ENCODE measurements around the gene LCN10.

The LCN10 gene

DNA sequence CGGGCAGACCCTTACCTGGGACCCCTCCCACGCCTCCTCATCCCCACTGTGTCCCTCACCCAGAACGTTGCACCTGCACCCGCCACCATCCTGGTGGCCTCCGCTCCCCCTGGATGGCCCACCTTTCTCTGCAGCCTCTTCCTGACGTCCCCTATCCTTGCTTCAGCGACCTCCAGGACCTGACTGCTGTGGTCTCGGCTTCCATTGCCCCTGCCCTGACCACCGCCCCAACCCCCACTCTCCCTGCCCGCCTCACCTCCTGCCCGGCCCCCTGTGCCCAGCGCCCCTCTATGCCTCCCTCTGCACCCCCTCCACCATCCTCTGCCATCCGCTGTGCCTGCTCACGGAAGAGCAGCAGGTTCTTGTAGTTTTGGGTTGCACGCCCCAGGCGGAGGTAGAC, 2.2 kb downstream of the LCN10 start:
- no peak for DNase-seq (ENCODE audit: low read depth in 1 of 2, low spot score in 1 of 2)

DNA sequence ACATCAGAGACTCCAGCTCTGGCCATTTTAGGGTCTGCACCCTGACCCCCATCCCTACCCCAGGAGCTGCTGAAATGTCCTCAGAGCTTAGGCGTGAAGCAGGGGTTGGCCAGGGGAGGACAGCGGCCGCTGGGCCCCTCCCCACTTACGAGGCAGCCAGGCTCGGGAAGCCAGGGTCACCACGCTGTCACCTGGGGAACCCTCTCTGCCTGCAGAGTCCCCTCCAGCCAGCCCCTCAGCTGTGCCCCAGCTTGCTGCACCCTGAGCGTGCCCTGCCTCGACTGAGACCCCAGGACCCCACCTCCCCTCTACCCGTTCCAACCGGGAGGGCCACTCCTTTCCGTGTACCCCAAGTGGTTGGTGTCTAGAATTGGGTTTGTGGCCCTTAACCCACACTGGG, 2.7 kb downstream of the LCN10 start:
- no peak for DNase-seq (ENCODE audit: low read depth in 1 of 2, low spot score in 1 of 2)

GRCh38 chr9:136739509-136739908, 3.2 kb downstream of the LCN10 start:
- no peak for DNase-seq (ENCODE audit: low read depth in 1 of 2, low spot score in 1 of 2)

DNA sequence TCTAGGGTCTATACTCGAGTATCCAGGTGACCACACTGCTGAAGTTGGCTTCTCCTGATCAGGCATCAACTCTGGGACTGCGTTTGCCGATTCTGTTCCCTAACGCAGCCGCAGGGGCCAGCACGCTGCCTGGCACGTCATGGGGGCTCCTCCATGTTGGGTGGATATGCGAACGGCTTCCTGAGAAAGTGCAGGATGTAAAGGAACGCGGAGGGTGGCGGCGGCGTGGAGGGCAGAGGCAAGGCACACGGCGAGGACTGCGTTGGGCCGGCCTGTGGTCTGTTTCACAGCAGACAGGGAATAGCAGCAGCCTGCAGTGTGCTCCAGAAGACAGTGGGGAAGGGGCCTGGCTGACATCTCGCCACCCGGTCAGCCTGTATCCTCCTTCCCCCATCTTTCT, 3.8 kb downstream of the LCN10 start:
- DNase-seq (ENCODE audit: low read depth in 1 of 2, low spot score in 1 of 2), result no peak

GRCh38 chr9:136735812-136736480, 6.8 kb downstream of the LCN10 start:
- no peak for DNase-seq (ENCODE audit: low read depth in 1 of 2, low spot score in 1 of 2)

DNA sequence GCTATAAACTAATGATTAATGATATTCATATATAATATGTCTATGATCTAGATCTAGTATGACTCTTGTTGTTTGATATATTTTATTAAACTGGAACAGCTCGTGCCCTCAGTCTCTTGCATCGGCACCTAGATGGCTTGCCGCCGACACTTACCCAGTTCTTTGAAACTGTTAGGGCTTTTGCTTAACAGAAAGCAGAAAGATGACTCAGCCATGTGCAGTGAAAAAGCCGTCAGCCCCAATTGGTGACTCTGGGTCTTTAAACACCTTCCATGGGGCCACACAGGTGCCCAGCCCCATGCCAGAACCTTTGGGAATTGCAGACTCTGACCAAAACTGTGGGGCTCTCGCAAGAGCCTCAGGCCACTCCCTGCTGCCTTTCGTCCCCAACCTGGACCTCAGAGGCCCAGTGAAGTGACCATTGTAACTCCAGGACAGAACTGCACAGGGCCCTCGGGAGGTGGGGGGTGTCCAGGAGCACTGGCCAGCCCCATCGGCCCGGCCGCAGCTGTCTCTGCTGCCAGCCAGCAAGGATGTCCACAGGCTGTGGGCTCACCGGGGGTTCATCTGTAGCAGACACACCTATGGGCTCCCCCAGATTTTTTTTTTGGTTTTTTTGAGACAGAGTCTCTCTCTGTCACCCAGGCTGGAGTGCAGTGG, 7.8 kb downstream of the LCN10 start:
- DNase-seq (ENCODE audit: low read depth in 1 of 2, low spot score in 1 of 2), result no peak

DNA sequence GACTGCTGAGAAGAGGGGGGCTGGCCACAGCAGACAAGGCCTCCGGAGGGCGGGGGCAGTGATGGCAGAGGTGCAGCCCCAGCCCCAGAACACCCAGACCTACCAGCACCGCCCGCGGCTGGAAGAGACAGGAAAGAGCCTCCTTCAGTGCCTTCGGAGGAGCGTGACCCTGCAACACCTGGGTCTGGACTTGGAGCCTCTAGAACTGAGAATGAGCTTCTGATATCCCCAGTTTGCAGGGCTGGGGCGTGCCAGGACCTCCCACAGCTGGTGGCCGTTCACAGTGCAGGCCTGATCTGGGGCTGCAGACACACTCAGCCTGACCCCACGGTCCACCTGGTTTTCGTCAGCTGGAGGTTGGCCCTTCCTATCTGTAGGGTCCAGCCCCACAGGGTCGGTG, 9.1 kb downstream of the LCN10 start:
- DNase-seq (ENCODE audit: low read depth in 1 of 2, low spot score in 1 of 2), result no peak

GRCh38 chr9:136732444-136733178, 10.1 kb downstream of the LCN10 start:
- no peak for DNase-seq (ENCODE audit: low read depth in 1 of 2, low spot score in 1 of 2)

DNA sequence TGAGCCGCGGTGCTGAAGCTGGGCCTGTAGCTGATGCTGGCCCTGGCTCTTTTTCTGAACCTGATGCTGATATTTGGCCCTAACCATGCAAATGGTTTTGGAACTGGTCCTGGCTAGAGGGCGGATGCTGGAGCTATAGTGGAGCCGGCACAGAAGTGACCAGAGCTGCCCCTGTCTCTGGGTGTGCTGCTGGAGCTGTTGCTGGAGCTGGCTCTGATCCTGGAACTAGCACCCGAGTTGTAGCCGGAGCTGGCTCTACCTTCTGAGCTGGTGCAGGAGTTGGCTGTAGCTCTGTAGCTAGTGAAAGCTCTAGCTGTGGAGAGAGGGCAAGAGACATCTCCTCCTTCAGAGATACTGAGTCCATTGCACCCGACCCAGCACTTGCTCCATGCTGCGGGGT, 12.8 kb downstream of the LCN10 start:
- DNase-seq (ENCODE audit: low read depth in 1 of 2, low spot score in 1 of 2), result no peak

GRCh38 chr9:136729144-136729543, 13.6 kb downstream of the LCN10 start:
- no peak for DNase-seq (ENCODE audit: low read depth in 1 of 2, low spot score in 1 of 2)

GRCh38 chr9:136728548-136729123, 14.1 kb downstream of the LCN10 start:
- no peak for DNase-seq (ENCODE audit: low read depth in 1 of 2, low spot score in 1 of 2)

- DNase-seq (ENCODE audit: low read depth in 1 of 2, low spot score in 1 of 2), result peak; percentile 89 to 94
Measured at GRCh38 chr9:136728080-136728547, 14.6 kb downstream of the LCN10 start.

GRCh38 chr9:136726631-136727191, 16.0 kb downstream of the LCN10 start:
- no peak for DNase-seq (ENCODE audit: low read depth in 1 of 2, low spot score in 1 of 2)

- DNase-seq (ENCODE audit: low read depth in 1 of 2, low spot score in 1 of 2), result no peak
Measured at GRCh38 chr9:136726118-136726517, 16.6 kb downstream of the LCN10 start.

- no peak for DNase-seq (ENCODE audit: low read depth in 1 of 2, low spot score in 1 of 2)
Measured at GRCh38 chr9:136725612-136726011, 17.1 kb downstream of the LCN10 start.

- DNase-seq (ENCODE audit: low read depth in 1 of 2, low spot score in 1 of 2), result no peak
Measured at GRCh38 chr9:136724772-136725171, 18.0 kb downstream of the LCN10 start.

DNA sequence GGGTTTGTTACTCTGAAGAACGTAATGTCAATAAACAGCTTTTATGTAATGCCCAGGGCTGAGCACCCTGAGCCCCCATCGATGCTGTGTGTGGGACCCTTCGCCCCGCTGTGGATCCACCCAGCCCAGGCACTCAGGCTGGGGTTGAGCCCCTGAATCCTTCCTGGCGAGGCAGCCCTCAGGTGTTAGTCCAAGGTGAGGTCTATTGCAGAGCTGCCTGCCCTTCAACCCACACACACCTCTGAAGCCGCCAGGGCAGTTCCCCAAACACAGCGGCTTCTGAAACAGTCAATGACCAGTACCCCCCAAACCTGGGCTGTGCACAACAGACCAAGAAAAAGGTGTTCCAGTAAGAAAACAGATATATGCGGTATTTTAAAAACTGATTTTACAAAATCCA, 18.8 kb downstream of the LCN10 start:
- DNase-seq (ENCODE audit: low read depth in 1 of 2, low spot score in 1 of 2), result no peak

GRCh38 chr9:136723362-136723976, 19.3 kb downstream of the LCN10 start:
- DNase-seq (ENCODE audit: low read depth in 1 of 2, low spot score in 1 of 2), result no peak

DNA sequence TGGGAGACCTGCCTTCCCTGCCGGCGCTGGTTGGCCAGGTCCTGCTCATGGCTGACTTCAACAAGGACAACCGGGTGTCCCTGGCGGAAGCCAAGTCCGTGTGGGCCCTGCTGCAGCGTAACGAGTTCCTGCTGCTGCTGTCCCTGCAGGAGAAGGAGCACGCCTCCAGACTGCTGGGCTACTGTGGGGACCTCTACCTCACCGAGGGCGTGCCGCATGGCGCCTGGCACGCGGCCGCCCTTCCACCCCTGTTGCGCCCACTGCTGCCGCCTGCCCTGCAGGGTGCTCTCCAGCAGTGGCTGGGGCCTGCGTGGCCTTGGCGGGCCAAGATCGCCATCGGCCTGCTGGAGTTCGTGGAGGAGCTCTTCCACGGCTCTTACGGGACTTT, 19.8 kb downstream of the LCN10 start:
- no peak for DNase-seq (ENCODE audit: low read depth in 1 of 2, low spot score in 1 of 2)

GRCh38 chr9:136722093-136722968, 20.4 kb downstream of the LCN10 start:
- DNase-seq (ENCODE audit: low read depth in 1 of 2, low spot score in 1 of 2), result no peak
